ENCODE results near the gene NCOA5.

The NCOA5 gene

DNA sequence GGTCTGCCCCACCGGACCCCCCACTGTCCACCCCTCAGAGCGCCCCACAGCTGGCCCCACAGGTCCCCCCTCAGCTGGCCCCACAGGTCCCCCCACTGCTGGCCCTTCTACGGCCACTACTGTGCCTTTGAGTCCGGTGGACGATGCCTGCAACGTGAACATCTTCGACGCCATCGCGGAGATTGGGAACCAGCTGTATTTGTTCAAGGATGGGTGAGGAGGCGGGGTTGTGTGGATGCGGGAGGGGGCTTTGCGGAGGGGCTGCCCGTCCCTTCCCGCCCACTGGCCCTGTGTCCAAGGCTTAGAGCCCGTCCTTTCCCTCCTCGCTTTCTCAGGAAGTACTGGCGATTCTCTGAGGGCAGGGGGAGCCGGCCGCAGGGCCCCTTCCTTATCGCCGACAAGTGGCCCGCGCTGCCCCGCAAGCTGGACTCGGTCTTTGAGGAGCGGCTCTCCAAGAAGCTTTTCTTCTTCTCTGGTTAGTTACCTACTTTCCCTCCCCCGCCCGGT lies 76.4 kb downstream of the NCOA5 start:
- peak overlapping the region; percentile 8 for H3K4me3 Mint-ChIP-seq
- peaks cover 46% of the 10 kb centered on the region for H3K4me1 Mint-ChIP-seq
- no peak overlapping the region for H3K27ac Mint-ChIP-seq
- peaks cover 48% of the 10 kb centered on the region for H3K27me3 Mint-ChIP-seq
- no peaks in the 10 kb centered on the region for H3K9me3 Mint-ChIP-seq
- peaks cover 2% of the 10 kb centered on the region for H3K36me3 Mint-ChIP-seq

DNA sequence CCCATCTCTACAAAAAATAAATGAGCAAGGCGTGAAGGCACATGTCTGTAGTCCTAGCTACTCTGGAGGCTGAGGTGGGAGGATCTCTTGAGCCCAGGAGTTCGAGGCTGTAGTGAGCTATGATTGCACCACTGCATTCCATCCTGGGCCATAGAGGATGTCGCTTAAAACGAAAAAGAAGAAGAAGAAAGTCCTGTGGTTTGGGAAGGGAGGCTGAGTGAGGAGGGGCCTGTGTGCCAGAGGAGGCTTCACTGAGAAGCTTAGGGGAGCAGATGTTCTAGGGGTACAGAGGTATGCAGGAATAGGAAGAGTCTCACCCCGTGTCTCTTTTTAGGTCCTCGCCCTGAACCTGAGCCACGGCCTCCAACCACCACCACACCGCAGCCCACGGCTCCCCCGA lies 76.8 kb downstream of the NCOA5 start:
- Mint-ChIP-seq H3K36me3 (peaks cover 2% of the 10 kb centered on the region), H3K27ac (no peak overlapping the region), H3K4me1 (peaks cover 51% of the 10 kb centered on the region), H3K4me3 (peak overlapping the region; percentile 8), H3K9me3 (no peaks in the 10 kb centered on the region), H3K27me3 (peaks cover 48% of the 10 kb centered on the region)

DNA sequence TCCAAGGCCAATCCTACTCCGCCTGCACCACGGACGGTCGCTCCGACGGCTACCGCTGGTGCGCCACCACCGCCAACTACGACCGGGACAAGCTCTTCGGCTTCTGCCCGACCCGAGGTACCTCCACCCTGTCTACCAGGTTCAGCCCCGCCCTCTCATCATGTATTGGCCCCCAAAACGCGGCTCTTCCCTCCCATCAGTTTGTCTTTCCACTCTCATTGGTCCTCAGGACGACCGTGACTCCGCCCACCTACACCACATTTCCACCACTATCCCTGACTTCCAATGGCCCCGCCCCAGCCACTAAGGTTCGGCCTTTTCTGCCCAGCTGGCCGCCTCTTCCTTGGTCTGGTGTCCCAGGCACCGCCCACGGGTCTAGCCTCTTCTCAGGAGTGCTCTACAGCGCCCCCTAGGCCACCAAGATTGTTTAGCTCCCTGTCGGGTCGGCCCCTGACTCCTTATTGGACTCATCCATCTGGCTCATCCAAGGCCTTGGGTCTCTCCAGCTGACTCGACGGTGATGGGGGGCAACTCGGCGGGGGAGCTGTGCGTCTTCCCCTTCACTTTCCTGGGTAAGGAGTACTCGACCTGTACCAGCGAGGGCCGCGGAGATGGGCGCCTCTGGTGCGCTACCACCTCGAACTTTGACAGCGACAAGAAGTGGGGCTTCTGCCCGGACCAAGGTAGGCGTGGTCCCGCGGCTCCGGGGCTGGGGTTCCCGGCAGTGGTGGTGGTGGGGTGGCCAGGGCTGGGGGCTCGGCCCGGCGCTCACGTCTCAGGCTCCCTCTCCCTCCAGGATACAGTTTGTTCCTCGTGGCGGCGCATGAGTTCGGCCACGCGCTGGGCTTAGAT lies 77.9 kb downstream of the NCOA5 start:
- peak overlapping the region; percentile 9 for H3K4me3 Mint-ChIP-seq
- peaks cover 57% of the 10 kb centered on the region for H3K4me1 Mint-ChIP-seq
- H3K27ac Mint-ChIP-seq = peak overlapping the region; percentile 13
- peaks cover 2% of the 10 kb centered on the region for H3K36me3 Mint-ChIP-seq
- H3K9me3 Mint-ChIP-seq = no peaks in the 10 kb centered on the region
- peaks cover 48% of the 10 kb centered on the region for H3K27me3 Mint-ChIP-seq
